ENCODE results near the gene PROM1. TPM values are rescaled to one million over a fixed set of nuclear protein-coding genes. Genes with fewer than 3 reads are reported as not detected.

PROM1 gene, protein sequence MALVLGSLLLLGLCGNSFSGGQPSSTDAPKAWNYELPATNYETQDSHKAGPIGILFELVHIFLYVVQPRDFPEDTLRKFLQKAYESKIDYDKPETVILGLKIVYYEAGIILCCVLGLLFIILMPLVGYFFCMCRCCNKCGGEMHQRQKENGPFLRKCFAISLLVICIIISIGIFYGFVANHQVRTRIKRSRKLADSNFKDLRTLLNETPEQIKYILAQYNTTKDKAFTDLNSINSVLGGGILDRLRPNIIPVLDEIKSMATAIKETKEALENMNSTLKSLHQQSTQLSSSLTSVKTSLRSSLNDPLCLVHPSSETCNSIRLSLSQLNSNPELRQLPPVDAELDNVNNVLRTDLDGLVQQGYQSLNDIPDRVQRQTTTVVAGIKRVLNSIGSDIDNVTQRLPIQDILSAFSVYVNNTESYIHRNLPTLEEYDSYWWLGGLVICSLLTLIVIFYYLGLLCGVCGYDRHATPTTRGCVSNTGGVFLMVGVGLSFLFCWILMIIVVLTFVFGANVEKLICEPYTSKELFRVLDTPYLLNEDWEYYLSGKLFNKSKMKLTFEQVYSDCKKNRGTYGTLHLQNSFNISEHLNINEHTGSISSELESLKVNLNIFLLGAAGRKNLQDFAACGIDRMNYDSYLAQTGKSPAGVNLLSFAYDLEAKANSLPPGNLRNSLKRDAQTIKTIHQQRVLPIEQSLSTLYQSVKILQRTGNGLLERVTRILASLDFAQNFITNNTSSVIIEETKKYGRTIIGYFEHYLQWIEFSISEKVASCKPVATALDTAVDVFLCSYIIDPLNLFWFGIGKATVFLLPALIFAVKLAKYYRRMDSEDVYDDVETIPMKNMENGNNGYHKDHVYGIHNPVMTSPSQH
- polyA plus RNA-seq (2011; rRNA removed) (0.04 and 0.14 TPM in 2 replicates), polyA plus RNA-seq (2017; fragmentation: RNase III; extraction: RNeasy Plus Mini Kit Qiagen cat#74134 plus additional on column Dnase treatment) (0.03 to 0.12 TPM in 2 of 3 replicates, not detected in the other), polyA minus RNA-seq (2011; rRNA and poly(A)+ RNA removed) (not detected in 2 replicates)
- not detected in 2 replicates for polyA plus RNA-seq (2012; cell fraction: cytosol; rRNA removed)
- polyA plus RNA-seq (2012; cell fraction: nucleus; rRNA removed), result not detected in 2 replicates

DNA sequence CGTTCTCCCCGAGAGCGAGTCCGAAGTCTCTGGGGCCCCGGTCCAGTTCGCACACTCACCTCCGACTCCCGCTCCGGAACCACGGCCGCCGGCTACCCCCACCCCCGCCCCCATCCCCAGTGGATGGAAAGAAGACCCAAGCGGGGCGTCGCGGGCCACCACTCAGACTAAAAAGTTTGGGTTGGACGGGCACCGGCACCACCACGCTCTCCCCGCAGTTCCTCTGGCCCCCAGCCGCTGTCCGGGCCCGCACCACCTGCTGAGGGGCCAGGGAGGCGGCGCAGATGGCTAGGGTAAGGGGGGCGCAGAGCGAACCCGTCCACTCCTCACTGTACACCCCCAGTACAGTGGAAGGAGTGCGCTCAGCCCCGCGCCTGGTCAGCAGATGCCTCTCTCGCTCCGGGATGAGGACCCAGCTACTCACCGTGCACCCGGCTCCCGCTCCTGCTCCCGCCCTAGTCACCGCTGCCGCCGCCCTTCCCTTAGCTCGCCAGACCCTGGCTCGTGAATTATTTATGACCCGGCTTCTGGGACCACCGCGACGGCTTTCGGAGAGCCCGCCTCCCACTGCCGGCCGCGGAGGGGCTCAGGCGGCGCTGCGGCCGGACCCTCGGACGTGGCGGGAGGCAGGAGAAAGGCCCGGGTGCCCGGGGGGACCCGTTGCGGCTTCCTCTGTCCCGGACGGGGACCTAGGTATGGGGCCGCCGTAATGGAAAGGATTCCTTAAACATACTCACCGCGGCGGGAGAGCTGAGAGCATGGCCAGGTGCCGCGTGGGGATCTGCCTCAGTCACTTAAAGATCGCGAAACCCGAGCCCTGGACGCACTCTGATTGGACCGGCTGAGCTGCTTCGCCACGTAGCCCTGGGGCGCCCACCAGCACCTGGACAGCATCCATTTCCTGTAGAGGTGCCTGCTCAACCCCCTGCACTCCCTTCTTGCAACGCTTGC is at the start of gene PROM1:
TSS of gene PROM1 (minus strand) at position 783 of the 951 bp plus-strand sequence. CDS start 8,117 bp downstream, outside the sequence.
- Histone ChIP-seq H3K9me3 (no peaks in the 10 kb centered on the region; the same call in 2 of the 3 replicates), H3K4me1 (no peaks in the 10 kb centered on the region), H3K4me3 (peak within 1 kb of the TSS; percentile 46), H3K4me2 (peak within 1 kb of the TSS; percentile 82), H3K27ac (peak within 1 kb of the TSS in 1 of 2 experiments; percentile 47; a peak in 1 of 6 replicates)
- FAIRE-seq (no peak), DNase-seq (ENCODE audit: low read depth in 1 of 2, low spot score in 1 of 2) (no peak), ATAC-seq (peak in 1 of 2 experiments; percentile 55; a peak in 3 of 6 replicates)
- TF ChIP-seq HOXA7 (CRISPR knock-in tag; IDR thresholded peaks at IDR 0.05), result no peak
- TF ChIP-seq NPAS2 (CRISPR knock-in tag; IDR thresholded peaks at IDR 0.05; ENCODE audit: borderline replicate concordance), result no peak
- no peak for TF ChIP-seq ZFP36 (IDR thresholded peaks at IDR 0.05; ENCODE audit: borderline replicate concordance, partially characterized antibody)
- WGBS (ENCODE audit: missing lambda C conversion rate), result 77% methylated on average over 49 of the region's 81 CpGs
- ChIA-PET POLR2A (no interaction called here), CTCF (interaction anchor here (1.0 kb wide), 1 partner anchor 65 kb away, joined by 3 read pairs; no protein-coding TSS in a partner anchor)

DNA sequence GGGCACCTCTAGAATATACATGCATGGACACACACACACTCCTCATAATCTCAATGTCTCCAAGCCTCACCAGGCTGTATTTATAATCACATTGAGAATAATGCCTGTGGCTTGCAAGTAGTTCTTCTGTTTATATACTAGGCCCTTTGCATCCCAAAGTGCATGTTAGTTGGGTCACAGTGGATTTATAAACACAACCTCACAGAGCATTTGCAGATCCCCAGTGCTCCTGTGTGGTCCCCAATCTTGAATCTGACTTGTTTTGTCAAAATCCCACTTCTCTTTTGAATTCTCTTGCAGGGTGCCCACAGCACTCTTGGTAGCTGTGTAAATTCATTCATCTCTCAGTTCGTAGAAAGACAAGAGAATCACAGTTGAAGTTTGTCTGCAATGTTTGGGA is 49.6 kb upstream of the PROM1 start:
- Histone ChIP-seq H3K9me3 (no peaks in the 10 kb centered on the region), H3K4me1 (no peaks in the 10 kb centered on the region), H3K4me3 (no peak overlapping the region), H3K4me2 (no peak overlapping the region), H3K27ac (no peak overlapping the region)
- DNase-seq (ENCODE audit: low read depth in 1 of 2, low spot score in 1 of 2) (no peak), ATAC-seq (no peak), FAIRE-seq (no peak)
- ChIA-PET POLR2A (no interaction called here), CTCF (no interaction called here)
- TF ChIP-seq HMGXB4 (CRISPR knock-in tag; IDR thresholded peaks at IDR 0.05; ENCODE audit: borderline replicate concordance) (no peak), RCOR1 (IDR thresholded peaks at IDR 0.05; ENCODE audit: low read depth, low read length) (no peak), NFE2L2 (conservative IDR thresholded peaks at IDR 0.05; ENCODE audit: low read length) (no peak), ZNF302 (CRISPR knock-in tag; IDR thresholded peaks at IDR 0.05) (no peak), NPAS2 (CRISPR knock-in tag; IDR thresholded peaks at IDR 0.05; ENCODE audit: borderline replicate concordance) (no peak), HOXB5 (CRISPR knock-in tag; IDR thresholded peaks at IDR 0.05) (no peak), KDM5A (IDR thresholded peaks at IDR 0.05) (no peak), RARB (CRISPR knock-in tag; IDR thresholded peaks at IDR 0.05) (no peak), HOXB13 (CRISPR knock-in tag; IDR thresholded peaks at IDR 0.05; ENCODE audit: low read depth) (no peak), RNF2 (IDR thresholded peaks at IDR 0.05; ENCODE audit: borderline replicate concordance, low read depth) (no peak), RAD21 (conservative IDR thresholded peaks at IDR 0.05 in 1 of 2, IDR thresholded peaks at IDR 0.05 in 1 of 2) (no peak)
- TF ChIP-seq, protein P1, sequence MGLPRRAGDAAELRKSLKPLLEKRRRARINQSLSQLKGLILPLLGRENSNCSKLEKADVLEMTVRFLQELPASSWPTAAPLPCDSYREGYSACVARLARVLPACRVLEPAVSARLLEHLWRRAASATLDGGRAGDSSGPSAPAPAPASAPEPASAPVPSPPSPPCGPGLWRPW (IDR thresholded peaks at IDR 0.05), result no peak
- WGBS (ENCODE audit: missing lambda C conversion rate), result 62% methylated on average over 1 of the region's 1 CpG

DNA sequence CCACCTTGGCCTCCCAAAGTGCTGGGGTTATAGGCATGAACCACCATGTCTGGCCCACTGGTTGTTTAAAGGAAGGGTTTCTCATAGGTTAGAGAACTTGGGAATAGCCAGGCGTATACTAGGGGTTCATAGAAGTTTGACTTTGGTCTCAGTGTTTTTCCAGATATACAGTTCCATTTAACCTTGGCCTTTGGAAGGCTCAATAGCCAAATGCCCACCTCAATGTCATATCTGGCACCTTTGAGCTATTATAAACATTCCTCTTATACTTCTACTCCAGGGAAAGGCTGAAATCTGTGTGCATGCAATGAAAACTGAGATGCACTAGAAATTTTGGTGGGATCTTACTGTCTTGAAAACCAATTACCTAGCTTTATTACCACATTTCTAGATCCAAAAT is 47.5 kb upstream of the PROM1 start:
- no peak for FAIRE-seq
- Histone ChIP-seq H3K4me2 (no peak overlapping the region), H3K4me1 (no peaks in the 10 kb centered on the region), H3K9me3 (no peaks in the 10 kb centered on the region), H3K4me3 (no peak overlapping the region), H3K27ac (no peak overlapping the region)
- ChIA-PET CTCF (no interaction called here), POLR2A (no interaction called here)
- 73% methylated on average over 1 of the region's 1 CpG for WGBS (ENCODE audit: missing lambda C conversion rate)
- no peak for ATAC-seq
- DNase-seq (ENCODE audit: low read depth in 1 of 2, low spot score in 1 of 2), result no peak
- TF ChIP-seq KDM5A (IDR thresholded peaks at IDR 0.05), result no peak
- no peak for TF ChIP-seq HDAC2 (IDR thresholded peaks at IDR 0.05)
- no peak for TF ChIP-seq RFX5 (IDR thresholded peaks at IDR 0.05)
- TF ChIP-seq CHD4 (IDR thresholded peaks at IDR 0.05; ENCODE audit: borderline replicate concordance), result no peak
- TF ChIP-seq, protein P2, sequence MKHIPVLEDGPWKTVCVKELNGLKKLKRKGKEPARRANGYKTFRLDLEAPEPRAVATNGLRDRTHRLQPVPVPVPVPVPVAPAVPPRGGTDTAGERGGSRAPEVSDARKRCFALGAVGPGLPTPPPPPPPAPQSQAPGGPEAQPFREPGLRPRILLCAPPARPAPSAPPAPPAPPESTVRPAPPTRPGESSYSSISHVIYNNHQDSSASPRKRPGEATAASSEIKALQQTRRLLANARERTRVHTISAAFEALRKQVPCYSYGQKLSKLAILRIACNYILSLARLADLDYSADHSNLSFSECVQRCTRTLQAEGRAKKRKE (CRISPR knock-in tag; IDR thresholded peaks at IDR 0.05; ENCODE audit: low read depth), result no peak
- TF ChIP-seq EP300 (IDR thresholded peaks at IDR 0.05), result no peak
- no peak for TF ChIP-seq MAZ (IDR thresholded peaks at IDR 0.05; ENCODE audit: borderline replicate concordance, low read depth, low read length)
- TF ChIP-seq ELK1 (IDR thresholded peaks at IDR 0.05; ENCODE audit: low read depth, low read length), result no peak
- no peak for TF ChIP-seq TFCP2L1 (CRISPR knock-in tag; IDR thresholded peaks at IDR 0.05)
- no peak for TF ChIP-seq CBX2 (IDR thresholded peaks at IDR 0.05; ENCODE audit: borderline replicate concordance, low read depth)
- no peak for TF ChIP-seq ZC3H11A (IDR thresholded peaks at IDR 0.05)
